HepG2 (cell line): ENCODE data around the gene KRTAP5-4. TPM values are rescaled to one million over a fixed set of nuclear protein-coding genes. Genes with fewer than 3 reads are reported as not detected.
A peak's percentile ranks its signal among the peaks of the same experiment; 100 is the strongest.

ENCODE experiments used
- ADNP ChIP-seq: sonication (generic); formaldehyde crosslinking; IDR thresholded peaks from 2 replicates; pipeline ENCODE4 v1.4.0; 2020; ENCODE audit warnings: missing genetic modification reagents
- CBX1 ChIP-seq: IDR thresholded peaks from one replicate; pipeline ENCODE4 v1.6.1; 2016; ENCODE audit warnings: antibody characterized with exemption, low read depth
- ELF1 ChIP-seq: sonication (generic); formaldehyde crosslinking; IDR thresholded peaks from 2 replicates; pipeline ENCODE4 v1.4.0; 2020; ENCODE audit warnings: missing genetic modification reagents
- ERF ChIP-seq: IDR thresholded peaks from 2 replicates; pipeline ENCODE4 v1.6.1; 2018; ENCODE audit warnings: missing biosample characterization, missing genetic modification reagents
- FOXA1 ChIP-seq, 2 experiments: fragments of 450-650 bp in 1 of 2; sonication (generic) in 1 of 2; formaldehyde crosslinking in 1 of 2; IDR thresholded peaks; 2 replicates each; pipeline versions ENCODE4 v1.4.0 to v1.6.1; 2016 to 2020; ENCODE audit warnings: missing genetic modification reagents in 1 of 2
- FOXP4 ChIP-seq: sonication (generic); formaldehyde crosslinking; IDR thresholded peaks from 2 replicates; pipeline ENCODE4 v1.4.0; 2020; ENCODE audit warnings: missing genetic modification reagents
- GABPB1 ChIP-seq: IDR thresholded peaks from 2 replicates; pipeline ENCODE4 v1.6.1; 2016; ENCODE audit warnings: mild to moderate bottlenecking, missing genetic modification reagents, moderate library complexity, missing compliant biosample characterization
- HIC2 ChIP-seq: sonication (generic); formaldehyde crosslinking; IDR thresholded peaks from 2 replicates; pipeline ENCODE4 v1.9.0; 2022; ENCODE audit warnings: low read depth, missing genetic modification reagents
- KDM6A ChIP-seq: IDR thresholded peaks from 2 replicates; pipeline ENCODE4 v1.6.1; 2016; ENCODE audit warnings: low read depth
- MIXL1 ChIP-seq: IDR thresholded peaks from 2 replicates; pipeline ENCODE4 v1.6.1; 2016
- NR2C2 ChIP-seq: sonication (generic); formaldehyde crosslinking; IDR thresholded peaks from 2 replicates; pipeline ENCODE4 v1.4.0; 2020; ENCODE audit warnings: missing genetic modification reagents, mild to moderate bottlenecking, moderate library complexity, borderline replicate concordance
- PHF5A ChIP-seq: IDR thresholded peaks from one replicate; pipeline ENCODE4 v1.6.1; 2018; ENCODE audit warnings: low read depth, missing genetic modification reagents; ENCODE audit not compliant: unreplicated experiment
- PITX1 ChIP-seq: sonication (generic); formaldehyde crosslinking; IDR thresholded peaks from 2 replicates; pipeline ENCODE4 v1.5.1; 2020; ENCODE audit warnings: mild to moderate bottlenecking, missing genetic modification reagents
- SALL1 ChIP-seq: sonication (generic); formaldehyde crosslinking; IDR thresholded peaks from 2 replicates; pipeline ENCODE4 v1.8.0; 2022; ENCODE audit warnings: mild to moderate bottlenecking, missing genetic modification reagents
- SALL2 ChIP-seq: sonication (generic); formaldehyde crosslinking; IDR thresholded peaks from 2 replicates; pipeline ENCODE4 v1.8.1; 2023; ENCODE audit warnings: mild to moderate bottlenecking, missing genetic modification reagents, inconsistent platforms
- SOX6 ChIP-seq, 2 experiments: fragments of 450-650 bp in 1 of 2; sonication (generic) in 1 of 2; formaldehyde crosslinking in 1 of 2; IDR thresholded peaks; 2 replicates each; pipeline versions ENCODE4 v1.4.0 to v1.6.1; 2017 to 2020; ENCODE audit warnings: antibody characterized with exemption in 1 of 2, mild to moderate bottlenecking in 1 of 2, missing genetic modification reagents in 1 of 2
- ZBTB7A ChIP-seq: sonication (generic); formaldehyde crosslinking; IDR thresholded peaks from 2 replicates; pipeline ENCODE4 v1.8.0; 2022; ENCODE audit warnings: mild to moderate bottlenecking, missing genetic modification reagents
- ZFP90 ChIP-seq: sonication (generic); formaldehyde crosslinking; IDR thresholded peaks from 2 replicates; pipeline ENCODE4 v1.8.0; 2022; ENCODE audit warnings: missing genetic modification reagents, mild to moderate bottlenecking, inconsistent platforms, borderline replicate concordance
- ZNF232 ChIP-seq: sonication (generic); formaldehyde crosslinking; IDR thresholded peaks from 2 replicates; pipeline ENCODE4 v1.4.0; 2020; ENCODE audit warnings: missing genetic modification reagents, borderline replicate concordance
- ZNF274 ChIP-seq: sonication (generic); formaldehyde crosslinking; IDR thresholded peaks from 2 replicates; pipeline ENCODE4 v1.5.1; 2020; ENCODE audit warnings: mild to moderate bottlenecking, missing genetic modification reagents
- ZNF430 ChIP-seq: sonication (generic); formaldehyde crosslinking; IDR thresholded peaks from 2 replicates; pipeline ENCODE4 v1.9.0; 2021; ENCODE audit warnings: mild to moderate bottlenecking, missing genetic modification reagents
- ZNF547 ChIP-seq: sonication (generic); formaldehyde crosslinking; IDR thresholded peaks from 2 replicates; pipeline ENCODE4 v1.5.1; 2020; ENCODE audit warnings: mild to moderate bottlenecking, missing genetic modification reagents
- ZSCAN25 ChIP-seq: sonication (generic); formaldehyde crosslinking; IDR thresholded peaks from 2 replicates; pipeline ENCODE4 v1.8.0; 2022; ENCODE audit warnings: mild to moderate bottlenecking, missing genetic modification reagents
- ZSCAN9 ChIP-seq: IDR thresholded peaks from 2 replicates; pipeline ENCODE4 v1.6.1; 2016; ENCODE audit warnings: borderline replicate concordance
- polyA plus RNA-seq, 8 experiments: library from polyadenylated mRNA; depleted of rRNA in 3 of 8; stranded (reverse) in 7 of 8; unstranded in 1 of 8; fragments of >200 nt; fragmentation: Illumina TruSeq in 4 of 8; extraction: Trizol in 4 of 8; gene quantifications; 2 replicates each; pipeline versions ENCODE4 v1.2.1 to v1.2.3, GENCODE V29; 2011 to 2016; ENCODE audit warnings: low read depth in 4 of 8, missing spikeins in 1 of 8, mixed read lengths in 1 of 8; ENCODE audit not compliant: insufficient read depth in 1 of 8
- total RNA-seq, 5 experiments: library from RNA; depleted of rRNA; stranded (reverse); fragments of >200 nt; fragmentation: Illumina TruSeq; extraction: Trizol; gene quantifications; 2 replicates each; pipeline ENCODE4 v1.2.3, GENCODE V29; 2016; ENCODE audit warnings: low read depth in 1 of 5

KRTAP5-4 gene
- total and polyA plus RNA-seq, 2 of the 13 experiments (the other 11 are each of a cell fraction or from before 2014, with no cell fraction given) = not detected

GRCh38 chr11:1654388-1655167 is 32.6 kb upstream of the KRTAP5-4 start (continued):
- no peak for TF ChIP-seq ZFP90 (CRISPR knock-in tag)
- TF ChIP-seq SALL1 (CRISPR knock-in tag) = peak; percentile 86
- TF ChIP-seq MIXL1 = peak; percentile 40; the same call in 1 of the 2 replicates
- TF ChIP-seq ZSCAN9 (CRISPR knock-in tag) = peak; percentile 45; the same call in 1 of the 2 replicates
- TF ChIP-seq PITX1 (CRISPR knock-in tag) = peak; percentile 81
- TF ChIP-seq FOXP4 (CRISPR knock-in tag) = peak; percentile 82
- TF ChIP-seq FOXA1 (IDR thresholded peaks at IDR 0.05) = no peak
- TF ChIP-seq FOXA1 (CRISPR knock-in tag; IDR thresholded peaks at IDR 0.05) = peak; percentile 33
- TF ChIP-seq KDM6A (CRISPR knock-in tag) = 0 out of 2 replicates have a peak, but pooled peaks have one; percentile 48
- TF ChIP-seq ZNF547 = peak; percentile 36; the same call in 1 of the 2 replicates
- no peak for TF ChIP-seq ZNF232 (CRISPR knock-in tag)
- TF ChIP-seq NR2C2 = peak; percentile 62; the same call in 1 of the 2 replicates
- peak; percentile 86 for TF ChIP-seq ZBTB7A (CRISPR knock-in tag)
- no peak for TF ChIP-seq SOX6 (IDR thresholded peaks at IDR 0.05)
- TF ChIP-seq SOX6 (CRISPR knock-in tag; IDR thresholded peaks at IDR 0.05) = peak; percentile 73
- TF ChIP-seq CBX1 = no peak
- TF ChIP-seq SALL2 (CRISPR knock-in tag) = no peak
- no peak; the same call in 1 of the 2 replicates for TF ChIP-seq HIC2
- TF ChIP-seq ELF1 (CRISPR knock-in tag) = peak; percentile 32; the same call in 1 of the 2 replicates
- peak; percentile 71; the same call in 1 of the 2 replicates for TF ChIP-seq ERF (CRISPR knock-in tag)
- peak; percentile 46; the same call in 1 of the 2 replicates for TF ChIP-seq GABPB1
- TF ChIP-seq PHF5A (CRISPR knock-in tag) = peak; percentile 27
- no peak for TF ChIP-seq ZNF430 (CRISPR knock-in tag)
- no peak for TF ChIP-seq ZNF274
- peak; percentile 96 for TF ChIP-seq ZSCAN25 (CRISPR knock-in tag)
- TF ChIP-seq ADNP = no peak
